ENCODE measurements around the gene KCMF1.
A peak's percentile ranks its signal among the peaks of the same experiment; 100 is the strongest.

The KCMF1 gene

GRCh38 chr2:84986018-84986417 is 15.1 kb downstream of the KCMF1 start:
- no peak for ATAC-seq

GRCh38 chr2:84989422-84989821 is 18.5 kb downstream of the KCMF1 start:
- ATAC-seq = peak in 1 of 2 donors; percentile 15

GRCh38 chr2:84989927-84990326 is 19.0 kb downstream of the KCMF1 start:
- no peak for ATAC-seq

- peak; percentile 55 to 61 for ATAC-seq
Observed at GRCh38 chr2:84991404-84992160, 20.6 kb downstream of the KCMF1 start.

- peak; percentile 23 to 28 for ATAC-seq
Observed at GRCh38 chr2:84995826-84996225, 24.9 kb downstream of the KCMF1 start.

- peak; percentile 19 to 25 for ATAC-seq
Observed at GRCh38 chr2:84996909-84997308, 25.9 kb downstream of the KCMF1 start.

- ATAC-seq = peak; percentile 41 to 46
Observed at GRCh38 chr2:84999553-84999955, 28.6 kb downstream of the KCMF1 start.

GRCh38 chr2:85001595-85001994 is 30.6 kb downstream of the KCMF1 start:
- ATAC-seq = peak; percentile 4 to 15

- ATAC-seq = no peak
Observed at GRCh38 chr2:85002534-85002933, 31.6 kb downstream of the KCMF1 start.

- ATAC-seq = no peak
Observed at GRCh38 chr2:85008252-85008651, 37.3 kb downstream of the KCMF1 start.

- ATAC-seq = peak; percentile 16 to 25
Observed at GRCh38 chr2:85009019-85009618, 38.2 kb downstream of the KCMF1 start.

GRCh38 chr2:85010404-85010803 is 39.4 kb downstream of the KCMF1 start:
- ATAC-seq = no peak

- peak; percentile 69 to 72 for ATAC-seq
Observed at GRCh38 chr2:85011098-85011497, 40.1 kb downstream of the KCMF1 start.

GRCh38 chr2:85011747-85012146 is 40.8 kb downstream of the KCMF1 start:
- no peak for ATAC-seq

- no peak for ATAC-seq
Observed at GRCh38 chr2:85012431-85012830, 41.5 kb downstream of the KCMF1 start.

GRCh38 chr2:85012855-85013254 is 41.9 kb downstream of the KCMF1 start:
- ATAC-seq = no peak

- ATAC-seq = peak in 1 of 2 donors; percentile 22
Observed at GRCh38 chr2:85015653-85016360, 44.8 kb downstream of the KCMF1 start.

GRCh38 chr2:85016446-85016845 is 45.5 kb downstream of the KCMF1 start:
- no peak for ATAC-seq

- ATAC-seq = no peak
Observed at GRCh38 chr2:85017411-85018048, 46.6 kb downstream of the KCMF1 start.

- ATAC-seq = peak; percentile 80 to 84
Observed at GRCh38 chr2:85018049-85018447, 47.1 kb downstream of the KCMF1 start.

- ATAC-seq = peak; percentile 38 to 46
Observed at GRCh38 chr2:85019121-85019520, 48.2 kb downstream of the KCMF1 start.

- no peak for ATAC-seq
Observed at GRCh38 chr2:85022232-85022631, 51.3 kb downstream of the KCMF1 start.

GRCh38 chr2:85024372-85025047 is 53.5 kb downstream of the KCMF1 start:
- ATAC-seq = no peak

Data from activated CD4-positive, CD25-positive, alpha-beta regulatory T cell treated with anti-CD3 and anti-CD28 coated beads, Interleukin-2, amount 50 U/mL, for 24 hours (primary cell).